22Rv1 (cell line): ENCODE measurements around the gene INSC.

Experiments
- H3K27ac ChIP-seq: fragments of 450-650 bp; 2 replicates; pipeline ENCODE4 v1.5.1; 2017
- CTCF ChIP-seq: fragments of 450-650 bp; IDR thresholded peaks from 2 replicates; pipeline ENCODE4 v1.5.1; 2017; ENCODE audit warnings: mild to moderate bottlenecking
- ZFX ChIP-seq: fragments of 450-650 bp; IDR thresholded peaks from 2 replicates; pipeline ENCODE4 v1.6.1; 2017; ENCODE audit warnings: antibody characterized with exemption, borderline replicate concordance

INSC gene

GRCh38 chr11:15282754-15283153 is 168.0 kb downstream of the INSC start:
- TF ChIP-seq CTCF: no peak
- TF ChIP-seq ZFX: no peak
- H3K27ac ChIP-seq: no peak overlapping the region

DNA sequence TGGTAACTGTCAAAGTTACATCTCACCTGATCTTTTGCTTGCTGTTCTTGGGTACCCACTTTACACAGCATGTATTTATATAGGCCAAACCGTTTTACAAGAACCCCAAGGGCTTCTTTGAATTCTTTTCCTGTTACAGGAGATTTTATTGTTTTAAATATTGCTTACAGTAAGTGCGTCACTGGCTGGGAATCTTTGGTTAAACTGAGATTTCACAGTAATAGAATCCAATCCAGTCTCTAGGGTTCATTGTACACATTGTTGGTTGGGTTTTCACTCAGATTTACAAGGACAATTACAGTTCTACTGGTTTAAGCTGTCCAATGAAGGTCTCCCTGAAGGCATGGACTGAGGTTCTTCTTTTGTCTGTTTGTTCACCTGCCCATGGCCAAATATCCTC is 171.7 kb downstream of the INSC start:
- H3K27ac ChIP-seq: no peak overlapping the region
- TF ChIP-seq CTCF (no peak), ZFX (no peak)

GRCh38 chr11:15288863-15289262 is 174.1 kb downstream of the INSC start:
- TF ChIP-seq CTCF: no peak
- no peak for TF ChIP-seq ZFX

DNA sequence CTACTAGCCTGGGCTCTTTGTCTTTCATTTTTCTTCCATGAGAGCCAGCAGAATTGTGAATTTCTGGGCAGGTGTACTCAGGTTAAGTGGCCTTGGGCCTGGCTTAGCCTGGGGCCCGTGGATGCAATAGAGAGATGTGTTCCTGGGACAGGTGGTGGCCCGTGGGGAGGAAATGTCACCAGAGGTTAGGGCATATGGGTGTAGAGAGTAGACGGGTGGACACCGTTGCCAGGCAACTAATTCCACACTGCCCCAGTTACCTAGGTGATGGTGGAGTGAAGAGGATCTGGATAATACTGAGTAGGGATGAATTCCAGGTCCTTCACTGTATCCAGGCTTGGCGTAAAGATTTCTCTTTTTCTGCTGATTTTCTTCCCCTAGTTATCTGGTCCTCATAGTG is 175.0 kb downstream of the INSC start:
- TF ChIP-seq ZFX (no peak), CTCF (no peak)
- H3K27ac ChIP-seq: no peak overlapping the region

More at GRCh38 chr11:15288863-15289262, 174.1 kb downstream of the INSC start:
- no peak overlapping the region for H3K27ac ChIP-seq

DNA sequence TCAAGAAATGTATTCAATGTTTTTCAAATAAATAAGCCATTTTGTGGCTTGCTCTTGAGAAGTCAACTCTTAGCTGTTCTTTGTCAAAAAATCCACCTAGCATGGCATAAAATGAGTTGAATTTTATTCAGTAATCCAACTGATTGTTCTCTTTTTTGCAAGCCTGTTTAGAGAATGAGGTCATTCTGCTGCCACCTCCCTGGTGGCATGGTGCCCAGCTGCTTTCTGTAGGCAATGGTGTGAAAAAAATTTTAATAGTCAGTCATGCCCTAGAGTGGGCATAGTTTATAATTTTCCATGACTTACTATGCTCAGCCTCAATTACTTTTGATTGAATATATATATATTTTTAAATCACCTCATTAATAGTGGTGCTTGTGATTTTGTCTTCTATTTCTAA is 177.2 kb downstream of the INSC start:
- TF ChIP-seq CTCF (no peak), ZFX (no peak)
- no peak overlapping the region for H3K27ac ChIP-seq

DNA sequence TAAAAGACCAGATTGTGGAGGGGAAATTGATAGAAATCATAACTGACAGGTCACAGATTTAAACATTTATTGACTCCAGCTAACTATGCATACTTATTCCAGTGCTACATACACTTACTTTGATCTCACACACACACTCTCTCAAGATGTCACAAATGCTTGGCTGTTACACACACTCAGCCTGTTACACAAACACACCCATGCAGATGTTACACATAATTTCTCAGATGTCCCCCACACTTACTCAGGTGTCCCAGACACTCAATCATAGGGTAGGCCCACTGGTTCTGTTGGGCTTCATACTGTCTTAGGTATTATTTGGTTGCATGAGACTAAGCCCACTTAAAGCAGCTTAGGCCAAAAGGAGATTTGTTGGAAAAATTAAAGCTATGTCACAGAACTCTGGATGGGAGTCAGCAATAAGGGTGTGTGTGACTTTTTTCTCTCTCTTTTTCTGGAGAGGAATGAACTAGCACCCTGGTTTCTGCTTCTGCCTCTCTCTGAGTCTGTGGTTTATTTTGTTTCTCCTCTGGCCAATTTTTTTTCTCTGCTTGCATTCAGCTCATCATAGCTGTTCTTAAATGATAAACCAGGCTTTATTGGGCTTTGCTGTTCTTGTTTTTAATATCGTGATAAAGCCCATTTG is 179.4 kb downstream of the INSC start:
- no peak overlapping the region for H3K27ac ChIP-seq
- no peak for TF ChIP-seq CTCF
- TF ChIP-seq ZFX: no peak

- TF ChIP-seq ZFX (no peak), CTCF (no peak)
- H3K27ac ChIP-seq: no peak overlapping the region
Observed at GRCh38 chr11:15295695-15296094, 181.0 kb downstream of the INSC start.
